ENCODE measurements around the gene CAMTA1. TPM values are rescaled to one million over a fixed set of nuclear protein-coding genes. Genes with fewer than 3 reads are reported as not detected.

The CAMTA1 gene
- total RNA-seq, 3 donors from 2014 or later, result 73.4 to 114 (median 82.6) TPM

DNA sequence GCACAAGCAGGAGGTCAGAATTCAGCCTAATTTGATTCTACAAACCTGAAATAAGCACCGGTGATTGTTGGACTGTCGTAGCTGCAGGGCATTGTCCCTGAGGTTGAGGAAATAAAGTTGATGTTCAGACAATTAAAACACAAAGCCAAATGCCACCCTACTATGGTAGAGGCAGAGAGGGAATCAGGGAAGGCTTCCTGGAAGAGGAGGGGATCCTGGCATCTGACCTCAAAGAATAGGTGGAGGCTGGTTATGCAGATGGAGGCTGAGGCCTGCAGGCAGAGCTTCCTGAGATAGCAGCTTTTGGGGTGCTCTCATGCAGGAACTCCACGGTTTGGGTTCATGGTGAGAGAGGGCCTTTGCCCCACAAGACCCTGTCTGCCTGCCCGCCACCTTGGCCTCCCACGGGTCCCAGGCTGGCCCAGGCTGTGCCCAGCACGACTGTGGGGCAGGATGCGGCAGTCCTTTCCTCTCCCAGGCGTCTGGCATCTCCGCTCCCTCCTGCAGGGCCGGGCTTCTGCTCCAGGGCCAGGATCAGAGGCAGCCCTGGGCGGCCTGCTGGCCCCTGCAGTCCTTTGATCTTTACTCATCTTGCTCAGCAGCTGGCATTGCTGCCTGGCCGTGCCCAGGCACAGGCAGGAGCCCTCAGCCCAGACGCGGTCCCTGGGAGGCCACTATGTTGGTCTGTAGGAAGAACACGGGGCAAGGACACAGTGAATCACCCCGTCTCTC is 851.7 kb downstream of the CAMTA1 start:
- Histone ChIP-seq H3K4me3 (no peak overlapping the region), H3K4me1 (ENCODE audit: low read depth) (no peaks in the 10 kb centered on the region), H3K36me3 (ENCODE audit: low read depth) (no peaks in the 10 kb centered on the region), H3K9me3 (no peaks in the 10 kb centered on the region)
- intact Hi-C loops (cut with DNase I, micrococcal nuclease), result no loop called here
- ATAC-seq (no peak), DNase-seq (no peak)
- TF ChIP-seq CTCF (IDR thresholded peaks at IDR 0.05), result no peak

DNA sequence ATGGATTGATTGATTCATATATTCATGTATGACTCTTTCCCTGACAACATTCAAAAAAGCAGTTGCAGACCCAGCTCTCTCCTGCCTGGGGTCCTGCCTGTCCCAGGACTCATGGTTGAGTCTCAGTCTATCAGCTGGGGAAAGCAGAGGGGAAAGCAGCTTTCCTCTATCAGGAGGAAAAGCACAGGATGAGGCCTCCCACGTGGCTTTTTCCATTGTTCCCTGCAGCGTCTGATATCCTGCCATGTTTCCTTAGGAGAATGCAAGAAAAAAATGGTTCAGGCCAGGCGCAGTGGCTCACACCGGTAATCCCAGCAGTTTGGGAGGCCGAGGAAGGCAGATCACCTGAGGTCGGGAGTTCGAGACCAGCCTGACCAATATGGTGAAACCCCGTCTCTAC is 852.8 kb downstream of the CAMTA1 start:
- no peak for DNase-seq
- TF ChIP-seq CTCF (IDR thresholded peaks at IDR 0.05), result no peak
- intact Hi-C loops (cut with DNase I, micrococcal nuclease), result no loop called here
- Histone ChIP-seq H3K9me3 (no peaks in the 10 kb centered on the region), H3K36me3 (ENCODE audit: low read depth) (no peaks in the 10 kb centered on the region), H3K4me3 (no peak overlapping the region), H3K4me1 (ENCODE audit: low read depth) (no peaks in the 10 kb centered on the region)
- no peak for ATAC-seq

- TF ChIP-seq CTCF (IDR thresholded peaks at IDR 0.05), result no peak
Measured at GRCh38 chr1:7639435-7640131, 854.3 kb downstream of the CAMTA1 start.

DNA sequence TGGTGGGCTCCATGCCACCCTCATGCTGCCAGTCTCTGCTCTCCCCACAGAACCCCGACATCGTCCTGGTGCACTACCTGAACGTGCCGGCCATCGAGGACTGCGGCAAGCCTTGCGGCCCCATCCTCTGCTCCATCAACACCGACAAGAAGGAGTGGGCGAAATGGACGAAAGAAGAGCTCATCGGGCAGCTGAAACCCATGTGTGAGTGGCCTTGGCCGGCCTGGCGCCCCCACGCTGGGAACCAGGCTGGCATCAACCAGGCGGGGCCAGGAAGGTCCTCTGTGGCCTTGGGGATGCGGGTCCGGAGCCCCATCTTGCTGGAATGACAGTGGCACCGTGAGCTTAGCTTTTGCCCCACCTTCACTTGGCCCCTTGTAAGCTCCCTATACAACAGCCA is 855.1 kb downstream of the CAMTA1 start:
- Histone ChIP-seq H3K4me3 (no peak overlapping the region), H3K9me3 (no peaks in the 10 kb centered on the region), H3K4me1 (ENCODE audit: low read depth) (no peaks in the 10 kb centered on the region), H3K36me3 (ENCODE audit: low read depth) (no peaks in the 10 kb centered on the region)
- ATAC-seq (no peak), DNase-seq (no peak)
- TF ChIP-seq CTCF (IDR thresholded peaks at IDR 0.05), result no peak
- intact Hi-C loops (cut with DNase I, micrococcal nuclease), result no loop called here

More at GRCh38 chr1:7639435-7640131, 854.3 kb downstream of the CAMTA1 start:
- intact Hi-C loops (cut with DNase I, micrococcal nuclease), result no loop called here
- Histone ChIP-seq H3K36me3 (ENCODE audit: low read depth) (no peaks in the 10 kb centered on the region), H3K4me1 (ENCODE audit: low read depth) (no peaks in the 10 kb centered on the region), H3K9me3 (no peaks in the 10 kb centered on the region), H3K4me3 (no peak overlapping the region)
- ATAC-seq (no peak), DNase-seq (no peak)

DNA sequence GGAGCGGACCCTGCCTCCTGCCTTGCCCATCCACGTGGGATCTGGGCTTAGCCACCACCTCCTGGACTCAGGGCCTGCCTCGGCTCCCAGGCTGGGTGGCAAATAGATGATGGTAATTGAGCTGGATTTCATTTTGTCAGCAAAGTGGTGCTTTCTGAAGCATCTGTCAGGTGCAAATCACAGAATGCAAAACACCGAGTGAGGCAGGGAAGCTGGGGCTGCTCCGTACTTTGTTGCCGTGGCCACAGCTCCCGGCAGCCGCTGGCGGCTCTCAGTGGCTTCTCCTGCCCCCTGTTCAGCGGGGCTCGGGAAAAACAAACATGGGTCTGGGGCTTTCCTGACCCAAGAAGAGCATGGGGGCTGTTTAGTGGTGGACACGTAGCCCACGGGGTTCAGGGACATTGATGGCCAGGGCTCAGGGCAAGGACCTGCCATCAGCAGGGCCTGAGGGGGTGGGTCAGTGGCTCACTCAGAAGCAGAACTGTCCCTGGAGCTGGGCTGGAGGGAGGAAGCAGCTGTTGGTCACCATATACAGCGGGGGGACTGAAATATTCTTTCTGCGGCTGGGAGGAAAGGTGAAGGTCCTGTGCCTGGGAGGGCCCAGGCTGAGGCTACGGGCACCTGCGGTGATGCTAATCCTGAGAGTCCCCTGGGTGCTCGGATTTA is 855.8 kb downstream of the CAMTA1 start:
- H3K4me1 ChIP-seq (ENCODE audit: low read depth), result no peaks in the 10 kb centered on the region
- no peak overlapping the region for H3K4me3 ChIP-seq
- TF ChIP-seq CTCF (IDR thresholded peaks at IDR 0.05), result no peak
- ATAC-seq, result no peak
- no peaks in the 10 kb centered on the region for H3K36me3 ChIP-seq (ENCODE audit: low read depth)
- H3K9me3 ChIP-seq, result no peaks in the 10 kb centered on the region
- intact Hi-C loops (cut with DNase I, micrococcal nuclease), result no loop called here
- no peak for DNase-seq

Measured in mucosa of descending colon (tissue), 3 donors.